Measurements from ENCODE around the gene CD276. TPM values are rescaled to one million over a fixed set of nuclear protein-coding genes. Genes with fewer than 3 reads are reported as not detected.
"Not testable (repeated sequence)": the region's sequence is repeated elsewhere in the genome, so short reads cannot be mapped to it uniquely, and the experiment has no call there.

Gene CD276
- total RNA-seq, 1 donor from 2014 or later = 78.1 TPM

DNA sequence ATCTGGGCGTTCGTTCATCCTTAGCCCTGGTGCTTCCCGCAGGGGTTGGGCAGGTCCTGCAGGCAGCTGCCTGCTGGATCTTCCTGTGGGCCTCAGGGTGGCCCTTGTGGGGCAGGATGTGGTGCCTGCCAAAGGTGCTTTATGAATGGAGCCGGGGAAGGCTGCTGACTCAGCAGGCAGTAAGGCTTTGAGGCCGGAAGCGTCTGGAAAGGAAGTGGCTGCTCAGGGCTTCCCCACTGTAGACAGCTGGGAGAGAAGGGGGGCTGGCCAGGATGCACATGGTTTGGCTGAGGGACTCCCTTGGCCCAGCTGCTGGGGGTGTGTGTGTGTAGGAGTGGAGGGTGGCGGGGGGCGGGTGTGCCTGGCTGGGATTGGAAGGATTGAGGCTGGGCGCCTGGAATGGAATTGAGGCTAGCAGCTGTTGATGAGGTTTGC is 12.9 kb downstream of the CD276 start:
- H3K4me1 ChIP-seq = peaks cover 52% of the 10 kb centered on the region
- no peaks in the 10 kb centered on the region for H3K9me3 ChIP-seq
- H3K27ac ChIP-seq = peak overlapping the region; percentile 48
- intact Hi-C loops (cut with DNase I) = no loop called here
- DNase-seq (ENCODE audit: extremely low spot score in 2 of 2) = peak in 1 of 2 donors; percentile 93
- H3K4me3 ChIP-seq = no peak overlapping the region
- TF ChIP-seq, protein P1, sequence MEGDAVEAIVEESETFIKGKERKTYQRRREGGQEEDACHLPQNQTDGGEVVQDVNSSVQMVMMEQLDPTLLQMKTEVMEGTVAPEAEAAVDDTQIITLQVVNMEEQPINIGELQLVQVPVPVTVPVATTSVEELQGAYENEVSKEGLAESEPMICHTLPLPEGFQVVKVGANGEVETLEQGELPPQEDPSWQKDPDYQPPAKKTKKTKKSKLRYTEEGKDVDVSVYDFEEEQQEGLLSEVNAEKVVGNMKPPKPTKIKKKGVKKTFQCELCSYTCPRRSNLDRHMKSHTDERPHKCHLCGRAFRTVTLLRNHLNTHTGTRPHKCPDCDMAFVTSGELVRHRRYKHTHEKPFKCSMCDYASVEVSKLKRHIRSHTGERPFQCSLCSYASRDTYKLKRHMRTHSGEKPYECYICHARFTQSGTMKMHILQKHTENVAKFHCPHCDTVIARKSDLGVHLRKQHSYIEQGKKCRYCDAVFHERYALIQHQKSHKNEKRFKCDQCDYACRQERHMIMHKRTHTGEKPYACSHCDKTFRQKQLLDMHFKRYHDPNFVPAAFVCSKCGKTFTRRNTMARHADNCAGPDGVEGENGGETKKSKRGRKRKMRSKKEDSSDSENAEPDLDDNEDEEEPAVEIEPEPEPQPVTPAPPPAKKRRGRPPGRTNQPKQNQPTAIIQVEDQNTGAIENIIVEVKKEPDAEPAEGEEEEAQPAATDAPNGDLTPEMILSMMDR (IDR thresholded peaks at IDR 0.05) = no peak
- peak; percentile 84 to 85 for TF ChIP-seq POLR2AphosphoS5 (IDR thresholded peaks at IDR 0.05; ENCODE audit: insufficient read depth in 1 of 2, low read depth in 1 of 2)
- no peak for TF ChIP-seq POLR2A (IDR thresholded peaks at IDR 0.05)
- H3K36me3 ChIP-seq = peaks cover 0 to 3% of the 10 kb centered on the region in 2 donors
- no peaks in the 10 kb centered on the region for H3K27me3 ChIP-seq

DNA sequence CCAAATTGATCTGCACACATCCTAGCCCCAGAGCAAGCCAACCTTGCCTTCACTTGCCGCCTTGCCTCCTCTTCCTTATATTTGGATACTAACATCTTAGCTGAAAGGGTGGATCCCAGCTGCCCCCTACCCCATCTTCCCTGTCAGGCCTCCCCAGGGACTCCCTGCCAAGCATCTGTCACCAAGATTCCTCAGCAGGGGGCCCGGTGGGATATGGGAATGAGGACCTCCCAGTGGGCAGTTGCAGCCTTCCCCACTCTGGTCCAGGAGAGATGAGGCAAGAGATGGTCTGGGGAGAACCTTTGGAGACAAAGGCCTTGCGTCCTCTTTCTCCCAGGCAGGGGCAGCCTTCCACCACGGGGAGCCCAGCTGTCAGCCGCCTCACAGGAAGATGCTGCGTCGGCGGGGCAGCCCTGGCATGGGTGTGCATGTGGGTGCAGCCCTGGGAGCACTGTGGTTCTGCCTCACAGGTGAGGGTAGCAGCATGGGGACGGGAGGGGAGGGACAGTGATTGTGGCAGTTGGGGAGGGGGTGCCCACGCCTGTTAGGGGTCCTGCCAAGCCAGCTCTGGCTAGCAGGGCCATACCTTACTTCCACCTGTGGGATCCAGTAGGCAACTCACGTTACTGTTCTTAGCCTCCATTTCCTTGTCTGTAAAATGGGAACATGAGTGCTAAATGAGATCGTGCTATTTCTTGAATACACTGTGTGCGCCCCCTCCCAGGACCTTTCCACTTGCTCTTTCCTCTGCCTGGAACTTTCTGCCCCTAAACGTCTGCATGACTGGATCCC is 15.3 kb downstream of the CD276 start:
- intact Hi-C loops (cut with DNase I) = loop anchor here (10.0 kb wide), 1 partner anchor 125 kb away; no protein-coding TSS in a partner anchor
- Histone ChIP-seq H3K27me3 (no peaks in the 10 kb centered on the region), H3K4me1 (peaks cover 36% of the 10 kb centered on the region), H3K36me3 (peaks cover 0 to 8% of the 10 kb centered on the region in 2 donors), H3K4me3 (no peak overlapping the region), H3K27ac (no peak overlapping the region), H3K9me3 (no peaks in the 10 kb centered on the region)
- TF ChIP-seq POLR2A (IDR thresholded peaks at IDR 0.05) = no peak
- TF ChIP-seq, protein P1 (IDR thresholded peaks at IDR 0.05) = no peak
- TF ChIP-seq POLR2AphosphoS5 (IDR thresholded peaks at IDR 0.05; ENCODE audit: insufficient read depth in 1 of 2, low read depth in 1 of 2) = no peak
- DNase-seq (ENCODE audit: extremely low spot score in 2 of 2) = no peak

DNA sequence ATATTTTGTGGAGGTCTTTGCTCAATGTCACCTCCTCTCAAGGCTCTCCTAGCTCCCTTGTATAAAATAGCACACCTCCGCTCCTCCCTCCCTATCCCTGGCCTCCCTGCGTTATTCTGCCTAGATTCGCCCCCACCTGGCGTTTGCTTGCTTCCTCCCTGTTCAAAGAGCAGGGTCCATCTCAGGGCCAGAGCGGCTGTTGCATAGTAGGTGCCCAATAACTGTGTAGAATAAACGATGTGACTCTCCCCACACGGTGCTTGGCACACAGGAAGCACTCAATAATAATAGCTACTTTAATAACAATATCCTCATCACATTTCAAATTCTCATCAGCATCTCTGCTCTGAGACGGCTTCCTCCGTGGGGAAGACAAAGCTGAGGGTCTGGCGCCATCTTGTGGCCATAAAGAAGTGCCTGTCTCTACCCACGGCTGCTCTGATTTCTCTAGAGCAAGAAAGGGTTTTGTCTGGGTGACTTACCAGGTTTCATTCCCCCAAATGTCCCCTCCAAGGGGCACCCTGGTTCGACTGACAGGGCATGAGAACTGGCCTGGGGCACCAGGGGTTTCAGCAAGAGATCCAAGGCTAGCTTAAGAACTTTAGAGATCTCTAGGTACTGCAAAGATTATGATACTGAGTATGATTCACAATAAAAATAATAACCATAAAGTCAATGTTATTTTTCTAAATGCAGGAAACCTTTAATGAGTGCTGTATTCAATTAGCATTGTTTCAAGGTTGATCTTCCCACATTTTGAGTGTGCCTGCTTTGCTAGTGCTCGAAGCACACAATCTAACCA is 16.1 kb downstream of the CD276 start:
- H3K4me1 ChIP-seq = peaks cover 28% of the 10 kb centered on the region
- no peak for DNase-seq (ENCODE audit: extremely low spot score in 2 of 2)
- TF ChIP-seq POLR2A (IDR thresholded peaks at IDR 0.05) (no peak), POLR2AphosphoS5 (IDR thresholded peaks at IDR 0.05; ENCODE audit: insufficient read depth in 1 of 2, low read depth in 1 of 2) (peak in 1 of 2 donors; percentile 31)
- TF ChIP-seq, protein P1 (IDR thresholded peaks at IDR 0.05) = peak; percentile 91 to 93 (median 92)
- H3K27ac ChIP-seq = no peak overlapping the region
- H3K4me3 ChIP-seq = no peak overlapping the region
- H3K36me3 ChIP-seq = peaks cover 0 to 8% of the 10 kb centered on the region in 2 donors
- no peaks in the 10 kb centered on the region for H3K9me3 ChIP-seq
- intact Hi-C loops (cut with DNase I) = loop anchor here (10.0 kb wide), 1 partner anchor 125 kb away; no protein-coding TSS in a partner anchor
- no peaks in the 10 kb centered on the region for H3K27me3 ChIP-seq

DNA sequence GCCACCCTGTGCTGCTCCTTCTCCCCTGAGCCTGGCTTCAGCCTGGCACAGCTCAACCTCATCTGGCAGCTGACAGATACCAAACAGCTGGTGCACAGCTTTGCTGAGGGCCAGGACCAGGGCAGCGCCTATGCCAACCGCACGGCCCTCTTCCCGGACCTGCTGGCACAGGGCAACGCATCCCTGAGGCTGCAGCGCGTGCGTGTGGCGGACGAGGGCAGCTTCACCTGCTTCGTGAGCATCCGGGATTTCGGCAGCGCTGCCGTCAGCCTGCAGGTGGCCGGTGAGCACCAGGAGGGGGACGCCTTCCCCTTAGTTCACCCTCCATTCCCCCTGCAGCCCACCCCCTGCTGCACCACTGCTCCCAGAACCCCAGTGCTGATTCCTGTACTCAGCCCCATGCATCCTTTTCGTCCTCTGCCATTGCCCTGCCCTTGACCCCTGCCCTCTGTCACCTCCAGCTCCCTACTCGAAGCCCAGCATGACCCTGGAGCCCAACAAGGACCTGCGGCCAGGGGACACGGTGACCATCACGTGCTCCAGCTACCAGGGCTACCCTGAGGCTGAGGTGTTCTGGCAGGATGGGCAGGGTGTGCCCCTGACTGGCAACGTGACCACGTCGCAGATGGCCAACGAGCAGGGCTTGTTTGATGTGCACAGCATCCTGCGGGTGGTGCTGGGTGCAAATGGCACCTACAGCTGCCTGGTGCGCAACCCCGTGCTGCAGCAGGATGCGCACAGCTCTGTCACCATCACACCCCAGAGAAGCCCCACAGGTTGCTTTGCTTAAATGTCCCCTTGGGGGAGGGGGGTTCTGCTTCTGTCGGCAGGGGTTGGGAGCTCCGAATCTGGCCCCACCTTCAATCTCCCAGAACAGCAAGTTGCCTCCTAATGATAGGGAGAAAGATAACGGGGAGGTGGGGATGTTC is 18.4 kb downstream of the CD276 start:
- not testable (repeated sequence) for H3K9me3 ChIP-seq; H3K4me3 ChIP-seq; H3K4me1 ChIP-seq; H3K27ac ChIP-seq; DNase-seq (ENCODE audit: extremely low spot score in 2 of 2); H3K27me3 ChIP-seq
- peaks cover 0 to 18% of the 10 kb centered on the region in 2 donors for H3K36me3 ChIP-seq
- intact Hi-C loops (cut with DNase I) = loop anchor here (10.0 kb wide), 1 partner anchor 128 kb away; no protein-coding TSS in a partner anchor

DNA sequence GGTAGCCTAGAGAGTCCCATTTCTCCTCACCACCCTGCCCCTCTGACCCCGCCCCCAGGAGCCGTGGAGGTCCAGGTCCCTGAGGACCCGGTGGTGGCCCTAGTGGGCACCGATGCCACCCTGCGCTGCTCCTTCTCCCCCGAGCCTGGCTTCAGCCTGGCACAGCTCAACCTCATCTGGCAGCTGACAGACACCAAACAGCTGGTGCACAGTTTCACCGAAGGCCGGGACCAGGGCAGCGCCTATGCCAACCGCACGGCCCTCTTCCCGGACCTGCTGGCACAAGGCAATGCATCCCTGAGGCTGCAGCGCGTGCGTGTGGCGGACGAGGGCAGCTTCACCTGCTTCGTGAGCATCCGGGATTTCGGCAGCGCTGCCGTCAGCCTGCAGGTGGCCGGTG is 19.4 kb downstream of the CD276 start:
- H3K4me3 ChIP-seq; H3K4me1 ChIP-seq; H3K9me3 ChIP-seq; DNase-seq (ENCODE audit: extremely low spot score in 2 of 2); H3K27ac ChIP-seq; H3K27me3 ChIP-seq: not testable (repeated sequence)
- intact Hi-C loops (cut with DNase I) = loop anchor here (10.0 kb wide), 1 partner anchor 129 kb away; no protein-coding TSS in a partner anchor
- H3K36me3 ChIP-seq = peaks cover 0 to 22% of the 10 kb centered on the region in 2 donors

DNA sequence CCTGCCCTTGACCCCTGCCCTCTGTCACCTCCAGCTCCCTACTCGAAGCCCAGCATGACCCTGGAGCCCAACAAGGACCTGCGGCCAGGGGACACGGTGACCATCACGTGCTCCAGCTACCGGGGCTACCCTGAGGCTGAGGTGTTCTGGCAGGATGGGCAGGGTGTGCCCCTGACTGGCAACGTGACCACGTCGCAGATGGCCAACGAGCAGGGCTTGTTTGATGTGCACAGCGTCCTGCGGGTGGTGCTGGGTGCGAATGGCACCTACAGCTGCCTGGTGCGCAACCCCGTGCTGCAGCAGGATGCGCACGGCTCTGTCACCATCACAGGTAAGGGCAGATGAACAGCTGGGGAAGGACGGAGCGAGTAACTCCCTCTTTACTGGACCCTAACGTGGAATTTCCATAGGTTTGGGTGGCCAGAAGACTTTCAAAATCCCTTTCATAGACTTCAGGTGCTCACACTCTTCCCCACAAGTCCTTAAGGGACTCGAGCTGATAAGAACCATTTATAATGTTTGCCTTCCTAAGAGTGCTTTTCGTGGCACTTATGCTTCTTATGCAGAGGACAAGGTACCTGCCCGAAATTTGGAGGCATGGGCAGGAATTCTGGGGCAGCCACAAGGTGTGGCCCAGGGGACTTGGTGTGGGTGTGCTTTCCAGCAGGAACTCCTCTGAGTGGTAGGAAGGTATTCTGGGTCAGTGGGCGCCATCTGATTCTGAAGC is 20.1 kb downstream of the CD276 start:
- not testable (repeated sequence) for H3K27ac ChIP-seq; H3K4me3 ChIP-seq; DNase-seq (ENCODE audit: extremely low spot score in 2 of 2); H3K4me1 ChIP-seq; H3K9me3 ChIP-seq; H3K27me3 ChIP-seq
- intact Hi-C loops (cut with DNase I) = loop anchor here (10.0 kb wide), 1 partner anchor 130 kb away; no protein-coding TSS in a partner anchor
- H3K36me3 ChIP-seq = peaks cover 0 to 22% of the 10 kb centered on the region in 2 donors
